Measurements from ENCODE around the gene MYBBP1A.
"Not testable (repeated sequence)": the region's sequence is repeated elsewhere in the genome, so short reads cannot be mapped to it uniquely, and the experiment has no call there.

Gene MYBBP1A

DNA sequence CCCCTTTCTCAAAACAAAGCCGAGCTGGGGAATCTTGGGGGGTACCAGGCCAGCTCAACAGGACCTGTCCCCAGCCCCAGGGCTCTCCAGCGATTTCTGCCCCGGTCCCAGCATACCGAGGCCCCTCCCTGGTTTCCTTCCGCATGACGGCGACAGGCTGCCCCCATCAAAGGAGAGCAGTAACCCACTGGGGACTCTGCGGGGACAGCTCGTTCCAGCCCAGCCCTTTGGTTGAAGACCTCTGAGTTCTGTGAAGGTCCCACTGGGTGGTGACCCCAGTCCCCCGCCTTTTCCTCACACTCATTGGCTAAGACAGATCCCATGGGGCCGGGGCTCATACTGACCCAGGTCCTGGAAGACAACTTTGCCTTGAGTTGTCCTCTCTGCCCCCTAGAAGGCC lies 33.2 kb upstream of the MYBBP1A start:
- no peak for DNase-seq (ENCODE audit: low spot score)

GRCh38 chr17:4587803-4588202 lies 32.6 kb upstream of the MYBBP1A start:
- no peak for DNase-seq (ENCODE audit: low spot score)

DNA sequence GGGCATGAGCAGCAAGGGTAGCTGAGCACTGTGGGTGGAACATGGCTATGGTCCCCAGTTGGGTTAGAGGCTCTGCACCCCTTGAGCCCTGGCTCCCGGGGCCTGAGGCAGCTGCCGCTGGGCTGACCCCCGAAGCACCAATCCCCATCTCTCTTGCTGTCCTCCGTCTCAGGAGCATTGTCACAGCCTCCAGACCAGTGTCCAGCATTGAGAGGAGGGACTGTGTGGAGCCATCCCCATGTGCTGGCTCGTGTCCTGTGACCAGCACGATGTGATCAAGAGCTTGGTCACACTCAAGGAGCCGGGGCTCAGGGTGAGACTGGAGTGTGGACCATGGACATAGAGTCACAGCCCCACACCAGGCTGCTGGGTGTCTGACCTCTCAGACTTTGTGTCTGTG lies 32.0 kb upstream of the MYBBP1A start:
- DNase-seq (ENCODE audit: low spot score) = no peak

DNA sequence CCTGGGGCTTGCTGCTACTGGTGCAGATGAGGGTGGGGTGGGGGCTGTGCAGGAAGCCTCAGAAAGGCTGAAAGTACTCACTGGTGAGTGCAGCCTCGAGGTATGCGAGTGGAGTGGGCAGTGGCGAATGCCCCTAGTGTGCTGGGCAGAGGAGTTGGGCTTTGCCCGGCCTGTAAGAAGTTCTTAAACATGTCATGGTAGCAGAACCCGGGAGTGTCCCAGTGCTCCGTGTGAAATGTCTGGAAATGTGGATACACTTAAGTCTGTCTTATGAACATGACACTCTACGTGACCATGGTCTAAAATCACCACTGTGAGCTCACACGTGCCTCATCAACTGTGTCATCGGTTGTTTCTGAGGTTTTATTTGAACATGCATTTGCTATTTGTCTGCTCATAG lies 30.9 kb upstream of the MYBBP1A start:
- no peak for DNase-seq (ENCODE audit: low spot score)

GRCh38 chr17:4585638-4585994 lies 30.4 kb upstream of the MYBBP1A start:
- no peak for DNase-seq (ENCODE audit: low spot score)

DNA sequence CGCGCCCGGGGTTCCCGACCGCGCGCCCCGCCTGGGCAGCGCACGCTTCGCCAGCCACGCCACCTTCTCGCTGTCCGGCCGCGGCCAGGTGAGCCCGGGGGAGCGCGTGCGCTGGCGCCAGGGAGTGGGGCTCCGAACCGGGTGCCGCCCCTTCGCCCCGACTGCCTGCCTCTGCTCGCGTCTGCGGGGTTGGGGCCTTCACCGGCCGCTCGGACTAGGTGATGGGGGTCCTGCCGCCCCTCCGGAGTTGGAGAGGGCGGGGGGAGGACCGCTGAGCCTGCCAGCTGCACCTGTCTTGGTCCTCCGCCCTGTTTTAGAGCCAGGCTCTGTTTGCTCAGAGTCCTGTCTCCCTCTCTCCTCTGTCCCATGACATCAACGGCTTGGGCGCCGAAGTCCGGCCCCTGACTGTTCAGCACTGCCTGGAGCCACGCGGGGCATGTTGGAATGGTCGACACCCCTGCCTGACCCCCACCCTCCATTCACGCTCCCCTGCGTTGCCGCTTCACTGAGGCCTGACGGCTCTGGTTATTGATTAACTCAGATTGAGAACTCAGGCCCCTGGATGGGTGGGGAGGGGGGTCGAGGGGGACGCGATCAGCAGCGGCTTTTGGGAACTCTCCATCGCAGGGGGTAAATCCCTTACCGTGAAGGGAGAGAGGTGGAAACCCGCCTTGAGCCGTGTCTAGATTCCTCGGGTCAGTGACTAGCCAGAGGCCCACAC lies 29.9 kb upstream of the MYBBP1A start:
- DNase-seq (ENCODE audit: low spot score) = no peak

- DNase-seq (ENCODE audit: low spot score) = peak; percentile 69
Measured at GRCh38 chr17:4584101-4584916, 29.1 kb upstream of the MYBBP1A start, which contains the start of gene SMTNL2. SMTNL2 (plus strand) TSS chr17:4584529; CDS start chr17:4584606, 77 bp downstream.

DNA sequence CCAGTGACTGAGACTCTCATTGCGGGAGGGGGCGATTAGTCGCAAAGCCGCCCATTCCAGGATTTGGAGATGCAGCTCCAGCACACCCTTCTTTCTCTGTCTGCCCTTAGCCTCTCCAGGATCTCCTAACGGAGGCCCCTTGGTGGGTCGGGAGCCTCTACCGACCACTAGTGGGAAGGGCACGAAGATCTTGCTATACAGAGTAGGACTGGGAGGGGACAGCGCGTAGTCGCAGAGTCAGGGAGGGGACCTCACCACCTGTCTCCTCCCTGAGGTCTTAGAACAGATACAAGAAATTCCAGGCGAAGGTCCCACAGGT lies 28.6 kb upstream of the MYBBP1A start:
- DNase-seq (ENCODE audit: low spot score) = peak; percentile 87

DNA sequence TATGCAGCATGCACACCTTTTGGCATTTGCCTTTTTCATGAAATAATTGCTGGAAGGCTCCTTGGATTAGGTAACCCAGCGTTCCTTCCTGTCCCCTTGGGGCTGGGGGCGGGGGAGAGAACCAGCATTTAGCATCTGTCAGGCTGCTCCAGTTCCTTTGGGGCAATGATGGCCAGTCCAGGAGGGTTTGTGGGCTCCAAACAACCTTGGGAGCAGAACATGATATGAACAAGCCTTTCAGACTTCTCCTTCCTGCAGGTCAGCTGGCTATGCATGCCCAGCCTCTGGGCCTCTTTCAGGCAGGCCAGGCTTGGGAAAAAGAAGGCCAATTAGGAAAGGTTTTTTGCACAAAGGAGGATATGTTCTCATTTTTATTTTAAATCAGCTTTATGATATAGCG lies 28.0 kb upstream of the MYBBP1A start:
- DNase-seq (ENCODE audit: low spot score) = no peak

GRCh38 chr17:4582691-4583090 lies 27.5 kb upstream of the MYBBP1A start:
- DNase-seq (ENCODE audit: low spot score) = no peak

GRCh38 chr17:4582101-4582501 lies 26.9 kb upstream of the MYBBP1A start:
- DNase-seq (ENCODE audit: low spot score) = no peak

GRCh38 chr17:4580291-4580690 lies 25.1 kb upstream of the MYBBP1A start:
- DNase-seq (ENCODE audit: low spot score) = no peak

GRCh38 chr17:4579678-4580077 lies 24.5 kb upstream of the MYBBP1A start:
- DNase-seq (ENCODE audit: low spot score) = no peak

GRCh38 chr17:4578349-4578748 lies 23.2 kb upstream of the MYBBP1A start:
- DNase-seq (ENCODE audit: low spot score) = not testable (repeated sequence)

DNA sequence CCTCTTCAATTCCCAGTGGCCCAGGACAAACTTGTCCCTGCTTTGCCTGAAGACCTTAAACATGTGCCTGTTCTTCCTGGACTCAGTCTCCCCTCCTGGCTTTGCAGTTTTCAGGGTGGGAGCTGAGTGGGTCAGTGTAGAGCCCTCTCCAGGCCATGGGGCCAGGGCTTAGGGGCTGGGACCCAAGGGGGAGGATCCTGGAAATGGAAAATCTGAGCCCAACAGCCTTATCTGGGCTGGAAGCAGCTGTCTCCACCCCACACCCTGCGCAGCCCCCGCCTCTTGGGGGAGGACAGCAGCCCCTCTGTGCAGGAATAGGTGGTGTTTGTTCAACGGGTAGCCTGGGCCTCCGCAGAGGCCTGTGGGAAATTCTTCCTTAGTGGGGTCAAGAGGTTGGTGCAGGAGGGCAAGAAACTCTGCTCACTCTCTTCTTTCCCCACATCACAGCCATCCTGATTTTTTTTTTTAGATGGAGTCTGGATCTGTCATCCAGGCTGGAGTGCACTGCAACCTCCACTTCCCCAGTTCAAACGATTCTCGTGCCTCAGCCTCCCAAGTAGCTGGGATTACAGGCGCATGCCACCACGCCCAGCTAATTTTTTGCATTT lies 22.3 kb upstream of the MYBBP1A start:
- DNase-seq (ENCODE audit: low spot score) = no peak

- DNase-seq (ENCODE audit: low spot score) = no peak
Measured at GRCh38 chr17:4576729-4577322, 21.6 kb upstream of the MYBBP1A start.

GRCh38 chr17:4576161-4576558 lies 21.0 kb upstream of the MYBBP1A start:
- DNase-seq (ENCODE audit: low spot score) = no peak

DNA sequence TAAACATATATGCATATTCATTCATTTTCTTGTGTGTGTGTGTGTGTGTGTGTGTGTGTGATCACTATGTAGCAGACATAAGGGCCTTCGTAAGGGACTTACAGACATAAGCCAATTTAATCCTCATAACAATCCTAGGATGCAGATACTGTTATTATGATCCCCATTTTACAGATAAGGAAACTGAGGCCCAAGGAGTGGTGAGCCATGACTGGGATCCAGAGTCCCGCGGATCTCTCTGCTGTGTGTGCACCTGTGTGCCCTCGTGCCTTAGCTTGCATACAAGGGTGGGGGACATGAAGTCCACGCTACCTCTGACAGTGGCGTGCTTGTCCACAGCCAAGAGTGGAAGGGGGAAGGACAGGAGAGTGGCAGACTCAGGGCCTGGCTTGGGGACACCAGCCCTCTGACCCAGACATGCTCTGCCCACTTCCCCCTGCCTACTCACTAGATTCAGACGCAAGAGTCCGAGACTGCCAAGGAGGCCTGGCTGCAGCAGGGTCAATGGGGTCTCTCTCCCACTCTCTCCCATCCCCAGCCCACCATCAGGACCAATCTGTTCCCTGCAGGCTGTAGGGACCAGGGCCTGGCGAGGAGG lies 19.4 kb upstream of the MYBBP1A start:
- DNase-seq (ENCODE audit: low spot score) = no peak

DNA sequence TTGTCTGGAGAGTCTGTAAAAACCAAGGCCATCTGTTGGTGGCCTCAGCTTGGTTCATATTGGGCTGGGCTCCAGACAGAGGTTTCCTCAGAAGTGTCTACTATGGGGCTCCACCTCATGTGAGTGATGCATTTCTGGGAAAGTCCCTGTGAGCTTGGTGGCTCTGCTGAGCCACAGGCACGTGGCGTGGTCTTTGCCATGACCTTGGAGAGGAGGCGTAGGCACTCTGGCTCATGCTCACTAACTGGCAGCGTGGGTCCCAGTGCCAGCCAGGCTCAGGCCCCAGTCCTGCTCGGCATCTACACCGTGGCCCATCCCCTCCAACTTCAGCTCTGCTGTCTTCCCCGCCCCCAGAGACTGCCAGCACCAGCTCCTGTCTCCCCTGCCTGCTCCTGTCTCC lies 18.5 kb upstream of the MYBBP1A start:
- no peak for DNase-seq (ENCODE audit: low spot score)

DNA sequence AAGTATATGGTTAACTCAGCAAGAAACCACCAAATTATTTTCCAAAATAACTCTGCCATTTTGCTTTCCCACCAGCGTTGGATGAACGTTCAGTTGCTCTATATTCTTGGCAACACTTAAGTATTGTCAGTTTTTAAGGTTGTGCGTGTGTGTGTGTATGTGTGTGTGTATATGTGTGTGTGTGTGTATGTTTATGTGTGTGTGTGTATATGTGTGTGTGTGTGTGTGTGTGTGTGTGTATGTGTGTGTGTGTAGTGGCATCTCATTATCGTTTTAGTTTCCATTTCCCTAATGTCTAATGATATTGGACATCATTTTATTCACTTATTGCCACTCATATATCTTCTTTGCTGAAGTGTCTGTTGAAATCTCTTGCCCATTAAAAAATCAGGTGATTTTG lies 17.9 kb upstream of the MYBBP1A start:
- no peak for DNase-seq (ENCODE audit: low spot score)

- DNase-seq (ENCODE audit: low spot score) = no peak
Measured at GRCh38 chr17:4572131-4572530, 16.9 kb upstream of the MYBBP1A start.

DNA sequence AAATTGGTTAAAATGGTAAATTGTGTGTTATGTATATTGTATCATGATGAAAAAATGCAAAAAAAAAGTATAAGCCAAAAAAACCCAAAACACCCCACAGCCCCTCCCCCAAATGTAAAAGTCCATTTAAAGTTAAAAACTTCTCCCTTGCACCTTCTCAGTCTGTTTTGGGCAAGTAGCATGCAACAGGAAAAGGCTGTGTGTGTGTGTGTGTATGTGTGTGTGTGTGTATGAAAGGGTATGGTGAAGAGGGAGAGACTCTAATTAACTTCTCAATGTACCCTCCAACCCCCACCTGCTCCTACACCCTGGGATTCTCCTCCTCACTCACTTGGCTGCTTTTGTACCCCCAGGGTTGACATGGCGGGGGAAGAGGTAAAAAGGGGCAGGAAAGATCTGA lies 14.4 kb upstream of the MYBBP1A start:
- no peak for DNase-seq (ENCODE audit: low spot score)

DNA sequence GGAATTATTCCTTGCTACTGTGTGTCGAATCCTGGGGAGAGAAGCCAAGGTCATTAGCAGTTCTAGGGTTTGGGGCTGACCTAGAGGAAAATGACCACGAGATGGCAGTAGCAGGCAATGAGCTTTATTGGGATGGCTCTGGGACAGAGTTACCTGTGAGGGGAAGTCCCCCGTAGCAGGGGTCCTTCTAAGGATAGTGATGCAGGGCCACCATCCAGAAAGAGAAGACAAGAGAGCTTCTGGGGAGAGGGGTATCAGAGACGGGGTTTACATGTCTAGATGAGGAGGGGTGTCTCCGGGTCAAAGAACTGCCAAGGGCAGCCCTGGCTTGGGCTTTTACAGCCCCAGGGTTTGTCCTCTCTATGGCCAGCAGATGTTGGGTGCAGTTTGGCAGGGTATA lies 11.6 kb upstream of the MYBBP1A start:
- peak; percentile 78 for DNase-seq (ENCODE audit: low spot score)
